Astrocyte (in vitro differentiated cells and primary cell): ENCODE measurements around the gene BAHD1.

Experiments
- EZH2 ChIP-seq: IDR thresholded peaks from 2 replicates; pipeline ENCODE4 v1.6.1; 2012; ENCODE audit warnings: mild to moderate bottlenecking, low read length, inconsistent platforms; ENCODE audit not compliant: insufficient read depth
- TF ChIP-seq, protein P1 (sequence below): IDR thresholded peaks from 2 replicates; pipeline ENCODE4 v1.5.1; 2011; ENCODE audit warnings: low read depth, mild to moderate bottlenecking, inconsistent platforms, low read length, moderate library complexity; ENCODE audit not compliant: insufficient read depth

DNA sequence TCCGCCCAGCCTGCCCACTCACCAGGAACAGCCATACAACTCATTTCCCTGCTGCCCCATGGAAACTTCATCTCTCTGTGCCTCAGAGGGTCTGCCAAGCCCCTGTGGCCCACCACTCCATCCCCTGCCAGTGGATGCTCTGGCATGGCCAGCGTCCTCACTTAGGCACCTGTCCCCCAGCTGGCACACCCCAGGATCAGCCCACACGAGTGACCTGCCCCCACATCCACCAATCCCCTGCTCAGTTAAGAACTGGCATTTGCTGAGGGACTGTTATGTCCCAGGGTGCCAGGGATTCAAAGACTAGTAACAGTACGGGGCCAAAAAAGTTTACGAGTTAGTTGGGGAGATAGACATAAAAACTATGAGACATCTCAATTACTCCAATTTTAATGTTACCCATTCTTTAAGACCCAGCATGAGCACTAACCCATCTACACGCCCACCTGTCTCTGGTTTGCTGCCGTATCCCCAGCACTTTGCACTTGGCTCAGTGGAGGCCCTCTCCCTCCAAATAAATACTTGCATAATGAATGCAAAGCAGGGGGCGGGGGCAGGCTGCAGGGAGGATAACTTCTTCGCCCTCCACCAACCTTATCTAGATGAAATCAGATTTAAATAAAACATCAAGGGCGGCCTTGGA is 11.6 kb upstream of the BAHD1 start:
- TF ChIP-seq, protein P1, sequence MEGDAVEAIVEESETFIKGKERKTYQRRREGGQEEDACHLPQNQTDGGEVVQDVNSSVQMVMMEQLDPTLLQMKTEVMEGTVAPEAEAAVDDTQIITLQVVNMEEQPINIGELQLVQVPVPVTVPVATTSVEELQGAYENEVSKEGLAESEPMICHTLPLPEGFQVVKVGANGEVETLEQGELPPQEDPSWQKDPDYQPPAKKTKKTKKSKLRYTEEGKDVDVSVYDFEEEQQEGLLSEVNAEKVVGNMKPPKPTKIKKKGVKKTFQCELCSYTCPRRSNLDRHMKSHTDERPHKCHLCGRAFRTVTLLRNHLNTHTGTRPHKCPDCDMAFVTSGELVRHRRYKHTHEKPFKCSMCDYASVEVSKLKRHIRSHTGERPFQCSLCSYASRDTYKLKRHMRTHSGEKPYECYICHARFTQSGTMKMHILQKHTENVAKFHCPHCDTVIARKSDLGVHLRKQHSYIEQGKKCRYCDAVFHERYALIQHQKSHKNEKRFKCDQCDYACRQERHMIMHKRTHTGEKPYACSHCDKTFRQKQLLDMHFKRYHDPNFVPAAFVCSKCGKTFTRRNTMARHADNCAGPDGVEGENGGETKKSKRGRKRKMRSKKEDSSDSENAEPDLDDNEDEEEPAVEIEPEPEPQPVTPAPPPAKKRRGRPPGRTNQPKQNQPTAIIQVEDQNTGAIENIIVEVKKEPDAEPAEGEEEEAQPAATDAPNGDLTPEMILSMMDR, result no peak
- no peak for TF ChIP-seq EZH2
